ENCODE data around the gene PXMP4. TPM values are rescaled to one million over a fixed set of nuclear protein-coding genes. Genes with fewer than 3 reads are reported as not detected.
"Not testable (repeated sequence)": the region's sequence is repeated elsewhere in the genome, so short reads cannot be mapped to it uniquely, and the experiment has no call there.

Gene PXMP4, protein sequence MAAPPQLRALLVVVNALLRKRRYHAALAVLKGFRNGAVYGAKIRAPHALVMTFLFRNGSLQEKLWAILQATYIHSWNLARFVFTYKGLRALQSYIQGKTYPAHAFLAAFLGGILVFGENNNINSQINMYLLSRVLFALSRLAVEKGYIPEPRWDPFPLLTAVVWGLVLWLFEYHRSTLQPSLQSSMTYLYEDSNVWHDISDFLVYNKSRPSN
- 4.2 and 6.3 TPM in 2 replicates for total RNA-seq

DNA sequence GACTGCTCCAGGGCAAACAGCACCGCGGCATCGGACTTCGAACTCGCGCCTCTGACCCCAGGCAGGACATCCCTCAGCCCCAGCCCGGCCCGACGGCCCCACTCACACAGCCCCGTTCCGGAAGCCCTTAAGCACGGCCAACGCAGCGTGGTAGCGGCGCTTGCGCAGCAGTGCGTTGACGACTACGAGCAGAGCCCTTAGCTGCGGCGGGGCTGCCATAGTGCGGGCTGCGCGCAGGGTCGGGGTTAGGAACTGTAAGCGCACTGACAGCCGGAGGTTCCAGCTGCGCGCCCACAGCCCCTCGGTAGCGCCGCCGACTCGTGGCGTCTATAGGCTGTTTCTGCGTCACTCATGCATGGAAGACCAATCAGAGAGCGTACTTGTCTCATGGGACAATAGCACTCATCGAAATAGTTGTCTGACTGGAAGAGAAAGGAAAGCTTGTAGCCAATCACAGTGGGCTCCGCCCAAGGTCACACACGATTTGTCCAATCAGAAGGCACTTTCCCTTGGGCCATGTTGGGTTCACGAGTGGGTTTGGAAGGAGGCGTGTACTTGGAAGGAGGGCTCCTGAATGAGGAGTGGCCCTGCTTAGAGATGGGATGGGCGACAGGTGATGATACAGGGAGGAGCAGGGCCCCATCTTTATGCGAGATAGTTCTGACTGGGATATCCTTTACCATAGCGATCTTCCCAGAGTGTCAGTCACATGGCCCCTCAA, at the start of gene PXMP4:
TSS of gene PXMP4 (minus strand) at position 322 of the 721 bp plus-strand sequence. CDS start at position 219, 103 bp downstream.
- peak; percentile 98 for DNase-seq (ENCODE audit: low read depth in 2 of 2)

DNA sequence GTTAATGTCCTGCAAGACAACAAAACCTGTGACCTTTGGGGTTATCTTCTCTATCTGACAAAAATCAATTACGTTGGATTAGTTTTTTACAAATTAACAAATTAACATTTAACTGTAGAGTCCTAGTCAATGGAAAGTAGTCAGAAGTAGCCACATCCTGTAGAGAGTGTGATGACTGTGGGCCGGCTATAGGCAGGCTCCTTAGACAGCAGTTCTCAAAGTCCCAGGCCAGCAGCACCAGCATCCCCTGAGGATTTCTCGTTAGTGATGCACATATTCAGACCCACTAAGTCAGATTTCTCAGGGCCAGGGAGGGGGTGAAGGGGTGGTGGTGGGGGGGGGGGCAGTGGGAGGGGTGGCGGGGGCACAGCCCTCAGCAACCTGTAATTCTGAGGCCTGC, 48.9 kb upstream of the PXMP4 start:
- no peak for DNase-seq (ENCODE audit: low read depth in 2 of 2)

DNA sequence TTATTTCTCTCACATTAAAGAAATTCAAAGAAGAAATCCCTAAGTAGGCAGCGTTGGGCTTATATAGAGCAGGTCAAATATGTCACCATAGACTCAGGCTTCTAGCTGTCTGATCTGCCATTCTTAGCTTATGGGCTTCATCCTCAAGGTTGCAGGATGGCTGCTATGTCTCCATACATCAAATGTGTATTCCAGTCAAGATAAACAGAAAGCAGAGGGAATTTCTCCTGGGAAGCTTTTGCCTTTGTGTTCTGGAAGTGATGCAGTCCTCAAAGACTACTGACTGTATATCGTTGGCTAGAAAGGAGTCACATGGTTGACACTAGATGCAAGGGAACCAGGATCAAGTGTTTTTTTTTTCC, 47.6 kb upstream of the PXMP4 start:
- no peak for DNase-seq (ENCODE audit: low read depth in 2 of 2)

DNA sequence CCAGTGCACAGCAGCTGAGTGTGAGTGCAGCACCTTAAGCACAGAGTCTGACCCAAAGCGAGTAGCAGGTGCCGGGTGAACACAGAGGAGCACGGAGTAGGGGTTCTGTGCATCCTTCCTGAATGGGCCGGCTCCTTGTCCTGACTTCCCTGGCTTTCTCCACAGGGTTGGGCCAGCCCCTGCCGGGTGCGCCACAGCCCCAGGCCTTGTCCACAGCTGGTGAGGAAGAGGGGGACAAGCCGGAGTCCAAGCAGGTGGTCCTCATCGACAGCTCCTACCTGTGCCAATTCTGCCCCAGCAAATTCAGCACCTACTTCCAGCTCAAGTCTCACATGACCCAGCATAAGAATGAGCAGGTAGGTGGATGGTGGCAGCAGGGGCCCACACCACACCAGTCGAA, 46.6 kb upstream of the PXMP4 start:
- no peak for DNase-seq (ENCODE audit: low read depth in 2 of 2)

DNA sequence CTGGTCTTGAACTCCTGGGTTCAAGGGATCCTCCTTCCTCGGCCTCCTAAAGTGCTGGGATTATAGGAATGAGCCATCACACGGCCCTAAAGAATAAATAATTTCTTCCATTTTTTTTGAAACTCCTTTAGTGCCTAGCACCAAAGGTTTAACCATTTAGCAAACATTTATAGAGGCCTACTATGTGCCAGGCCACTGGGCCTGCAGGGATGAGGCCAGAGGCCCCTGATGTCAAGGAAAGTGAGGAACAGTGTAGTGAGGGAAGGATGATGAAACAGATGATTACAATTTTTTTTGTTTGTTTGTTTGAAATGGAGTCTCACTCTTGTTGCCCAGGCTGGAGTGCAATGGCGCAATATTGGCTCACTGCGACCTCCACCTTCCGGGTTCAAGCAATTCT, 45.5 kb upstream of the PXMP4 start:
- DNase-seq (ENCODE audit: low read depth in 2 of 2) = no peak

DNA sequence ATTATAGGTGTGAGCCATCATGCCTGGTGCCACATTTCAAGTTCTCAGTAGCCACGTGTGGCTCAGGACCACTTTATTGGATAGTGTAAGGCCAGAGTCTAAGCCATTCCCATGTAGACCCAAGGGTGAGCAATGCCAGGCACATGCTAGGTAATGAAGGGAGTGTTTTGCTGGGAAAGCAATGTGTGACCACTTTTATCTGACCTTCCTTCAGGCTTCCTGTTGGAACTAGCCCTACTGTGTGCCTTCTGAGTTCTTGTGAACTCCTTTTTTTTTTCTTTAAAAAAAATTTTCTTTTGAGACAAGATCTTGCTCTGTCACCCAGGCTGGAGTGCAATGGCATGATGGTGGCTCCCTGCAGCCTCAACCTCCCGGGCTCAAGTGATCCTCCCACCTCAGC, 45.0 kb upstream of the PXMP4 start:
- no peak for DNase-seq (ENCODE audit: low read depth in 2 of 2)

DNA sequence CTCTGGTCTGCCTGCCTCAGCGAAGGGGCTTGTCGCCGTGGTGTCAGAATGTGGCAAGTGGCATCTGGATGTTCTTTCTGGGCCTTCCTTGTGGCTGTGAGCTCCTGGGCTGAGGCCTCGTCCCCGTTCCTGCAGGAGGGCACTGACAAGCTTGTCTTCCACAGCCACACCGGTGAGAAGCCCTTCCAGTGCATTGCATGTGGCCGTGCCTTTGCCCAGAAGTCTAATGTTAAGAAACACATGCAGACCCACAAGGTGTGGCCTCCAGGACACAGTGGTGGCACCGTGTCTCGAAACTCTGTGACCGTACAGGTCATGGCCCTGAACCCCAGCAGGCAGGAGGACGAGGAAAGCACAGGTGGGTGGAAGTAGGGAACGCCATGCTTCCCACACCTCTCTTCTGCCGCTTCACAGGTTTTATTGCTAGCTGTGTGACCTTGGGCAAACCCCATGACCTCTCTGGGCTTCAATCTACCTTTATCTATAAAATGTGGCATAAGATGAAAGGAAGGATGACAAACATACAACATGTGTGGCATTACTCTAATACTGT, 41.7 kb upstream of the PXMP4 start:
- no peak for DNase-seq (ENCODE audit: low read depth in 2 of 2)

DNA sequence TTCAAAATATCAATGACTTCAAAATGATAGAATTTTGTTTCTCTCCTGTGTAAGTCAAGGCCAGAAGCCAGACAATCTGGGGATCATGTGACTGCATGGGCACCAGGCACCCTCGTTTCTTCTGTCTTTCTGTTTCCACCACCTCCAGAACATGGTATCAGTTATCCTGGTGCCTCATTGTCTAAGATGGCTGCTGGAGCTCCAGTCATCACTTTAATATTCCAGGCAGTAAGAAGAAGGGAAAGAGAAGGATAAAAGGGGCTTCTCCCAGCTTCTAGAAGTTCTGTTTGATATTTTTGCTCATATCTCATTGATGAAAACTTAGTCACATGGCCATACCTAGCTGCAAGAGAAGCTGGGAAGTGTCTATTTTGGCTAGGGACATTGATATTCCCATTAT, 37.3 kb upstream of the PXMP4 start:
- DNase-seq (ENCODE audit: low read depth in 2 of 2) = no peak

DNA sequence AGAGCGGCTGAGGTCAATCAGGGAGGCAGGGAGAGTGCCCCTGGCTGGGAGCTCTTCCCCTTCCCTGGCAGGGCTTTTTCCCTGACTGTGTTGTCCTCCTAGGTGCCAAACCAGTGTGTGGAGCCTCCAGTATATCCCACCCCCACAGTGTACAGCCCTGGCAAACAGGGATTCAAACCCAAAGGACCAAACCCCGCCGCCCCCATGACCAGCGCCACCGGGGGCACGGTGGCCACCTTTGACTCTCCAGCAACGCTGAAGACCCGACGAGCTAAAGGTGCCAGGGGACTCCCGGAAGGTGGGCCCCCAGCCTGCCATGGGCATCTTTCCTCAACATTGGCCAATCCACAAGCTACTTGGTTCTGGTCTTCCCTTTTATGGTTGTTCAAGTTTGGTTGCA, 36.9 kb upstream of the PXMP4 start:
- DNase-seq (ENCODE audit: low read depth in 2 of 2) = no peak

DNA sequence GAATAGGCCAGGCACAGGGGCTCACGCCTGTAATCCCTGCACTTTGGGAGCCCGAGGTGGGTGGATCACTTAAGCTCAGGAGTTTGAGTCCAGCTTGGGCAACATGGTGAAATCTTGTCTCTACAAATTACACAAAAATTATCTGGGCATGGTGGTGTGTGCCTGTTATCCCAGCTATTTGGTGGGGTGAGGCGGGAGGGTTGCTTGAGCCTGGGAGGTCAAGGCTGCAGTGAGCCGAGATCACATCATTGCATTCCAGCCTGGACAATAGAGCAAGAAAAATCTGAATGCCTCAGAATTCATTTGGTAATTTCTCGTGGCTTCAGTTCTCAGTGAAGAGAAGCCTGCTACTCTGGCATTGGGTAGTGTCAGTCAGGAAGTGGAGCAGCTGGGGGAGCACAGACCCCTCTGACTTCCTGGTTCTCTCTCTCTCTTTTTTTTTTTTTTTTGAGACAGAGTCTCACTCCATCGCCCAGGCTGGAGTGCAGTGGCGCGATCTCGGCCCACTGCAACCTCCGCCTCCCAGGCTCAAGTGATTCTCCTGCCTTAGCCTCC, 35.9 kb upstream of the PXMP4 start:
- DNase-seq (ENCODE audit: low read depth in 2 of 2) = not testable (repeated sequence)

DNA sequence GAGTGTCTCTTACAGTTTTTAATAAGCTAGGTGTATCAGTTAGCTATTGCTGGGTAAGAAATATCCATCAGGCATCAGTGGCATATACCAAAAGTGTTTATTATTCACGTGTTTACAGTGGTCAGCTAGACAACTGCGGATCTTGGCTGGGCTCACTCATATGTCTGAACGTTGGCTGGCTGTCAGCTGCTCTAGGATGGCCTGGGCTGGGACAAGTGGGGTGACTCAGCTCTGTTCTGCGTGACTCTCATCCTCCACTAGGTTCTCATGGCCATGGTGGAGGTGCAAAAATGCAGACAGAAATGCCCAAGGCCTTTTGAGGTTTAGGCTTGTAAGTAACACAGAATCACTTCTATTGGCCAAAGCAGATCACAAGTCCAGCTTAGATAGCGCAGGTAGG, 33.7 kb upstream of the PXMP4 start:
- no peak for DNase-seq (ENCODE audit: low read depth in 2 of 2)

DNA sequence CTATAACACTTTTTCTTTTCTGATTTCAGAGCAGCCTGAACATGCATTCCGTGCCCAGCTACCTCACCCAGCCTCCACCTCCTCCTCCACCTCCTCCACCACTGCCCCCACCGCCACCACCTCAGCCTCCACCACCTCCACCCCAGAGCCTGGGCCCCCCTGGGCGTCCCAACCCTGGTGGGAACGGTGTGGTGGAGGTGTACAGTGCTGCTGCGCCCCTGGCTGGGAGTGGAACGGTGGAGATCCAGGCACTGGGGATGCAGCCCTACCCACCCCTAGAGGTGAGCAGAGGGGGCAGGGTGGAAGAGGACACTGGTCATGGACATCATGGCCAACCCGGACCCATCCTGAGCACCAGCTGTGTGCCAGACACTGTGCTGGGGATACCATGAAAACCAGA, 33.0 kb upstream of the PXMP4 start:
- no peak for DNase-seq (ENCODE audit: low read depth in 2 of 2)

DNA sequence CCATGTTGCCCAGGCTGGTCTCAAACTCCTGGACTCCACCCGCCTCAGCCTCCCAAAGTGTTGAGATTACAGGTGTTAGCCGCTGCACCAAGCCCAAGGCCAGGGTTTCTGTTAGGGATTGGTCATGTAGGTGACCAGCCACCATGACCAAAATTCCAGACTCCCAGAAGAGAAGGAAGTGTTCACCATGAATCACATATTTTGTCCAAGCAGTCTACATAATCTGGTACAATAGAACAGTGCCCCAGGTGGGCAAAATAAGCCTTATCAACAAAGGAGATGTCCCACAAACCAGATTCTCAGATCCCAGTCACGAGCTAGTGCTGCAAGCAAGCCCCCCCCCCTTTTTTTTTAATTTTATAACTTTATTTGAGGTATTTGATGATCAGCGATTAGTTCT, 31.7 kb upstream of the PXMP4 start:
- no peak for DNase-seq (ENCODE audit: low read depth in 2 of 2)

DNA sequence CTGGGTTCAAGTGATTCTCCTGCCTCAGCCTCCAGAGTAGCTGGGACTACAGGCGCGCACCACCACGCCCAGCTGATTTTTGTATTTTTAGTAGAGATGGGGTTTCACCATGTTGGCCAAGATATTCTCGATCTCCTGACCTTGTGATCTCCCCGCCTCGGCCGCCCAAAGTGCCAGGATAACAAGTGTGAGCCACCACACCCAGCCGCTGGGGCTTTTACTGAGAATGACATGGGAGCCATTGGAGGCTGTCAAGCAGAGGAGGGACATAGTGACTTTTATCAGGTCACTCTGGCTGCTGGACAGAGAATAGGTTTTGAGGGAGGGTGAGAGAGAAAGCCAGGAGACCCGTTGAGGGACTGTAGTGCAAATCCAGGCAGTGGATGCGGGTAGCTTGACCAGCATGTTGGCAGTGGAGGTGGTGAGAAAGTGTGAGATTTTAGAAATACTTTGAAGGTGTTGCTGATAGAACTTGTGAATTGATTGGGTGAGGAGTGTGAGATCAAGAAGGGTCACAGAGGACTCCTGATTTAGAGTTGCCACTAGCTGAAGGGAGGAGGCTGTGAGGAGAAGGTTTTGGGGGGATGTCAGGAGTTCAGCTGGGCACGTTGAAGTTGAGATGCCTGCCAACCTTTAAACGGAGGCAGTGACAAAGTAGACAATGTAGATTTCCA, 26.4 kb upstream of the PXMP4 start:
- DNase-seq (ENCODE audit: low read depth in 2 of 2) = no peak

DNA sequence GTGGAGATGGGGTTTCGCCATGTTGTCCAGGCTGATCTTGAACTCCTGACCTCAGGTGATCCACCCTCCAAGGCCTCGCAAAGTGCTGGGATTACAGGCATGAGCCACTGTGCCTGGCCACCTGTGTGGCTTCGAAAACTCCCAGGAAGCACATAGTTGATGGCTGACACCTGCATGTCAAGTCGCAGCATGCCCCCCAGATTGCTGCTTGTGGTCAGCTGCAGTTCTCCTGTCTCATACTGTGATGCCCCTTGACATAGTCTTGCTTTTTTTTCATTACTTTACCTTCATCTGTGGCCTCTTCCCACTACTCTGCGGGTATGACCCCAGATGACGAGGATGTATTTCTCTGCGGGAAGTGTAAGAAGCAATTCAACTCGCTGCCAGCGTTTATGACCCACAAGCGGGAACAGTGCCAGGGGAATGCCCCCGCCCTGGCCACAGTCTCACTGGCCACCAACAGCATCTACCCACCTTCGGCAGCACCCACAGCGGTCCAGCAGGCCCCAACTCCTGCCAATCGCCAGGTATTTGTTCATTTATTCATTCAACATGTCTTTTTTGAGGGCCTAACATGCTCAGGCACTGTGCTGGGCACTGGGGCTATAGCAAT, 24.8 kb upstream of the PXMP4 start:
- no peak for DNase-seq (ENCODE audit: low read depth in 2 of 2)

DNA sequence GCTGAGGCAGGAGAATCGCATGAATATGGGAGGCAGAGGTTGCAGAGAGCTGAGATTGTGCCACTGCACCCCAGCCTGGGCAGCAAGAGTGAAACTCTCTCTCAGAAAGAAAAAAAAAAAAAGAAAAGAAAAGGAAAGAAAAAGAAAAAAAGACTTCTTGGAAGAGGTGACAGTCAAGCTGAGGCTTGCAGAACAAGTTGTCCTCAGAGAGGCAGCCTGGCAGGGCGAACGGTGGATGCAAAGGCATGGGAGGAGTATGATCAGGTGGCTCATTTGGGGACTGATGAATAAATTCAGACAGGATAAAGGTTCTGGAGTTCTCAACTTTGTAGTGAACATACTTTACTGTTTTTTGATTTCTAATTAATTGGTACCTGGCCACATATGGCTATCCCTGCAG, 24.1 kb upstream of the PXMP4 start:
- no peak for DNase-seq (ENCODE audit: low read depth in 2 of 2)

DNA sequence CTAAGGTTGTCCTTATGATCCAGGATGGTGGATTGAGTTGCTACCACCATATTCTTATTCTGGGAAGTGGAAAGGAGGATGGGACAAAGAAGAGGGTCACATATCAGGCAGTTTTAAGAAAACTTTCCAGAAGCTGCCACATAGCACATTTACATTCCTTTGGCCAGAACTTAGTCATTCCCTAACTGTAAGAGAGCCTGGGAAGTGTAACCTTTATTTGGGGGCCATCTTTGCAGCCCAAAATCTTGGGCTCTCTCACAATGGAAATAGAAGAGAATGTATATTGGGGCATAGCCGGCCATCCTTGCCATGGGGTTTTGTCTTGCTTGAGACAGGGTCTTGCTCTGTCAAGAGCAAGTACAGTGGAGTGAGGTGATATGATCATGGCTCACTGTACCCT, 20.1 kb upstream of the PXMP4 start:
- no peak for DNase-seq (ENCODE audit: low read depth in 2 of 2)

DNA sequence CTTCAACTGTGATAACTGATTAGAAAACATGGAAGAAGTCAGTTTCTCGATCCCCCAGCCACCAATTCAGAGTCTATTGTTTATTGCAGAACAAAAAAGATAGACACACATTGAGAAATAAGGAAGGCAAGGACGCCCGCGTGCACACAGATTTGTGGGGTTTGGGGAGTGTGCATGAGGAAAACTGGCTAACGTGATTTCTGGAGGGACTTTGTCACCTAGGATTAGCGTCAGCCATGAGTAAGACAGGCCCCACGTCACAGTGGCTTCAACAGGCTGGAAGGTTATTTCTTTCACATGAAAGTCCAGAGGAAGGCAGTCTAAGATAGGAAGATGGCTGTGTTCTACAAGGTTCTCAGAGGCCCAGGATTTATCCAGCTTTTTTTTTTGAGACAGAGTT, 19.4 kb upstream of the PXMP4 start:
- DNase-seq (ENCODE audit: low read depth in 2 of 2) = no peak

DNA sequence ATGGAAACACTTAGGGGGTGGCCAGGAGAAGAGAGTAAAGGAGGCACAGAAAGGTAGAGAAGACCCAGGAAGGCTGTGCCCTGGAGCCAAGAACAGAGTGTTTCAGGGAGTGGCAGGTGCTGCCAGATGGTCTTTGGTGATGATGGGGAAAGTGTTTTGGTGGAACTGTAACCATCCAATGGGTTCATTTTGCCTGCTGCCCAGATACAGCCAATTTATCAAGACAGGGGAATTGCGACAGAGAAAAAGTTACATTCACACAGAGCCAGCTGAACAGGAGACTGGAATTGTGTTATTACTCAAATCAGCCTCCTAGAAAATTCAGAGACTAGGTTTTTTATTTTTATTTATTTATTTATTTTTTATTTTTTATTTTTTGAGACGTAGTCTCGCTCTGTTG, 16.9 kb upstream of the PXMP4 start:
- no peak for DNase-seq (ENCODE audit: low read depth in 2 of 2)

DNA sequence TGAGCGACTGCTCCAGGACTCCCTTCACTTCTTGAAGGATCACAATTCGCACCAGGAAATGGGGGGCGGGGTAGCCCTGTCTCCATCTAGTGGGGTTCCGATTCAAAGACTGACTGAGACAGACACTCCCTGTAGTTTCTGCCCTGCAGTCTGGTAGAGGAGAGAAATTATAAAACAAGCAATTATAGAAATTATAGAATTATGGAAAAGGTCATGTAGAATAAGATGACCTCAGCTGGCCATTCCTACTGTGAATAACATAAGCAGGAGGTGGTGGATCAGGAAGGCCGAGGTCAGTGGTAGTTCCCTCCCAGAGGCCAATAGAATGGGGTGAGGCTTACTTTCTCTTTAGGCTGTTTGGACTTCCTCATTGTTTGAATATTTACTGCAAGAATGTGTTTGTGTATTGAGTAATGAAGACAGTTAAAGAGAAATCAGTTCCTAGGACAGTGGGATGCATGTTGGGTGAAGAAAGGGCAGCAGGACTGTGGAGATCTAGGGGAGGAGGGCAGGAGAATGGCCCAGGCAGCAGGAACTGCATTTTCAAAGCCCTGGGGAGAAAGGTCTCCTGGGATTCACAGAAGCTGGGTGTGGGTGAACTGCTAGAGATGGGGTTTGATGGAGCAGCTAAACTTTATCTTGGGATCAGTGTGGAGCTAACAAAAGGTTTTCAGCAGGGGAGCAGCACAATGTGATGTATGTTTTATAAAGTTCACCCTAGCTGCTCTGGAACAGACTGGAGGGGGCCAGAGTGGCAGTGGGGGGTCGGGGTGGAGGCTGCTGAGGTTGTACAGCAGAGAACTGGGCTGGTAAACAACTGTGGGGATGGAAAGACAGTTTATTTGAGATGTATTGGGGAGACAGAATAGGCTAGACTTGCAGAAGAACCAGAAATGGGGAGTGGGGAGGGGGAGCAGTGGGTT, 13.8 kb upstream of the PXMP4 start:
- DNase-seq (ENCODE audit: low read depth in 2 of 2) = peak; percentile 45 to 48

Measured in dermis microvascular lymphatic vessel endothelial cell (primary cell).